ENCODE data around the gene CFAP57. TPM values are rescaled to one million over a fixed set of nuclear protein-coding genes. Genes with fewer than 3 reads are reported as not detected.

Gene CFAP57
- total and polyA plus RNA-seq, 2 donors (not counting 1 experiment from before 2014, with no cell fraction given): 0.07 to 0.44 TPM

GRCh38 chr1:43296207-43296606, 124.1 kb downstream of the CFAP57 start:
- no peak overlapping the region for H3K9ac ChIP-seq (ENCODE audit: low read length)
- no peak overlapping the region for H3K4me3 ChIP-seq (ENCODE audit: control extremely low read depth in 1 of 5, extremely low read depth in 1 of 5, insufficient read depth in 1 of 5, low read depth in 2 of 5, low read length in 4 of 5)
- no CpG with 5 or more reads among the region's 1 CpG for WGBS (ENCODE audit: insufficient coverage)
- H3K27ac ChIP-seq (ENCODE audit: low read length in 2 of 2): no peak overlapping the region
- DNase-seq: no peak
- H3K79me2 ChIP-seq (ENCODE audit: control insufficient read depth, insufficient read depth, low read length): no peaks in the 10 kb centered on the region
- no peaks in the 10 kb centered on the region for H3K9me3 ChIP-seq (ENCODE audit: control extremely low read depth in 1 of 3, control insufficient read depth in 2 of 3, insufficient read depth in 1 of 3, low read length in 2 of 3)
- H4K20me1 ChIP-seq (ENCODE audit: control insufficient read depth, insufficient read depth, low read length, poor library complexity, severe bottlenecking): no peaks in the 10 kb centered on the region
- Mint-ChIP-seq H3K4me3 (no peak overlapping the region), H3K27me3 (peaks cover 2% of the 10 kb centered on the region), H3K4me1 (no peaks in the 10 kb centered on the region), H3K27ac (no peak overlapping the region), H3K9me3 (ENCODE audit: insufficient read depth) (no peaks in the 10 kb centered on the region)
- H3K4me2 ChIP-seq (replicated peaks; ENCODE audit: low read depth, low read length, poor library complexity, severe bottlenecking): no peak overlapping the region
- intact Hi-C loops (cut with micrococcal nuclease): no loop called here
- no peaks in the 10 kb centered on the region for H3K4me1 ChIP-seq (ENCODE audit: control insufficient read depth in 2 of 2, insufficient read depth in 2 of 2, low read length in 2 of 2)
- ATAC-seq (ENCODE audit: low read depth): no peak
- TF ChIP-seq, protein P1, sequence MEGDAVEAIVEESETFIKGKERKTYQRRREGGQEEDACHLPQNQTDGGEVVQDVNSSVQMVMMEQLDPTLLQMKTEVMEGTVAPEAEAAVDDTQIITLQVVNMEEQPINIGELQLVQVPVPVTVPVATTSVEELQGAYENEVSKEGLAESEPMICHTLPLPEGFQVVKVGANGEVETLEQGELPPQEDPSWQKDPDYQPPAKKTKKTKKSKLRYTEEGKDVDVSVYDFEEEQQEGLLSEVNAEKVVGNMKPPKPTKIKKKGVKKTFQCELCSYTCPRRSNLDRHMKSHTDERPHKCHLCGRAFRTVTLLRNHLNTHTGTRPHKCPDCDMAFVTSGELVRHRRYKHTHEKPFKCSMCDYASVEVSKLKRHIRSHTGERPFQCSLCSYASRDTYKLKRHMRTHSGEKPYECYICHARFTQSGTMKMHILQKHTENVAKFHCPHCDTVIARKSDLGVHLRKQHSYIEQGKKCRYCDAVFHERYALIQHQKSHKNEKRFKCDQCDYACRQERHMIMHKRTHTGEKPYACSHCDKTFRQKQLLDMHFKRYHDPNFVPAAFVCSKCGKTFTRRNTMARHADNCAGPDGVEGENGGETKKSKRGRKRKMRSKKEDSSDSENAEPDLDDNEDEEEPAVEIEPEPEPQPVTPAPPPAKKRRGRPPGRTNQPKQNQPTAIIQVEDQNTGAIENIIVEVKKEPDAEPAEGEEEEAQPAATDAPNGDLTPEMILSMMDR (IDR thresholded peaks at IDR 0.05): no peak
- TF ChIP-seq EZH2 (IDR thresholded peaks at IDR 0.05; ENCODE audit: borderline replicate concordance, insufficient read depth, low read depth, low read length, poor library complexity, severe bottlenecking): no peak
- CTCF ChIA-PET: no interaction called here
- H2AFZ ChIP-seq (ENCODE audit: insufficient read depth, low read depth, low read length, poor library complexity, severe bottlenecking): no peak overlapping the region
- no peaks in the 10 kb centered on the region for H3K27me3 ChIP-seq (replicated peaks in 1 of 4; ENCODE audit: control extremely low read depth in 1 of 4, control insufficient read depth in 3 of 4, insufficient read depth in 4 of 4, low read length in 3 of 4)
- POLR2A ChIA-PET: no interaction called here
- H3K36me3 ChIP-seq (replicated peaks in 1 of 2; ENCODE audit: control extremely low read depth in 1 of 2, control insufficient read depth in 1 of 2, extremely low read depth in 1 of 2, insufficient read depth in 2 of 2, low read length in 1 of 2): no peaks in the 10 kb centered on the region

- Histone ChIP-seq H3K4me3 (ENCODE audit: control extremely low read depth in 1 of 5, extremely low read depth in 1 of 5, insufficient read depth in 1 of 5, low read depth in 2 of 5, low read length in 4 of 5) (no peak overlapping the region), H3K27me3 (replicated peaks in 1 of 4; ENCODE audit: control extremely low read depth in 1 of 4, control insufficient read depth in 3 of 4, insufficient read depth in 4 of 4, low read length in 3 of 4) (no peaks in the 10 kb centered on the region), H3K79me2 (ENCODE audit: control insufficient read depth, insufficient read depth, low read length) (no peaks in the 10 kb centered on the region), H3K27ac (ENCODE audit: low read length in 2 of 2) (no peak overlapping the region), H3K36me3 (replicated peaks in 1 of 2; ENCODE audit: control extremely low read depth in 1 of 2, control insufficient read depth in 1 of 2, extremely low read depth in 1 of 2, insufficient read depth in 2 of 2, low read length in 1 of 2) (no peaks in the 10 kb centered on the region), H3K9me3 (ENCODE audit: control extremely low read depth in 1 of 3, control insufficient read depth in 2 of 3, insufficient read depth in 1 of 3, low read length in 2 of 3) (no peaks in the 10 kb centered on the region), H3K4me1 (ENCODE audit: control insufficient read depth in 2 of 2, insufficient read depth in 2 of 2, low read length in 2 of 2) (no peaks in the 10 kb centered on the region), H3K4me2 (replicated peaks; ENCODE audit: low read depth, low read length, poor library complexity, severe bottlenecking) (no peak overlapping the region), H3K9ac (ENCODE audit: low read length) (no peak overlapping the region), H2AFZ (ENCODE audit: insufficient read depth, low read depth, low read length, poor library complexity, severe bottlenecking) (no peak overlapping the region), H4K20me1 (ENCODE audit: control insufficient read depth, insufficient read depth, low read length, poor library complexity, severe bottlenecking) (no peaks in the 10 kb centered on the region)
- H3K4me3 Mint-ChIP-seq: no peak overlapping the region
- peaks cover 9% of the 10 kb centered on the region for H3K27me3 Mint-ChIP-seq
- CTCF ChIA-PET: interaction anchor here (1.3 kb wide), 1 partner anchor 71 kb away, joined by 4 read pairs; no protein-coding TSS in a partner anchor
- DNase-seq (no peak), ATAC-seq (ENCODE audit: low read depth) (no peak)
- no peaks in the 10 kb centered on the region for H3K4me1 Mint-ChIP-seq
- no peak for TF ChIP-seq EZH2 (IDR thresholded peaks at IDR 0.05; ENCODE audit: borderline replicate concordance, insufficient read depth, low read depth, low read length, poor library complexity, severe bottlenecking)
- TF ChIP-seq, protein P1 (IDR thresholded peaks at IDR 0.05): no peak
- H3K27ac Mint-ChIP-seq: no peak overlapping the region
- intact Hi-C loops (cut with micrococcal nuclease): no loop called here
- no CpG with 5 or more reads among the region's 1 CpG for WGBS (ENCODE audit: insufficient coverage)
- H3K9me3 Mint-ChIP-seq (ENCODE audit: insufficient read depth): no peaks in the 10 kb centered on the region
- POLR2A ChIA-PET: no interaction called here
Measured at GRCh38 chr1:43298055-43298454, 125.9 kb downstream of the CFAP57 start.
